ENCODE data around the gene TREML1. TPM values are rescaled to one million over a fixed set of nuclear protein-coding genes. Genes with fewer than 3 reads are reported as not detected.

Gene TREML1
- total RNA-seq, 1 experiment from 2014 or later, result not detected

DNA sequence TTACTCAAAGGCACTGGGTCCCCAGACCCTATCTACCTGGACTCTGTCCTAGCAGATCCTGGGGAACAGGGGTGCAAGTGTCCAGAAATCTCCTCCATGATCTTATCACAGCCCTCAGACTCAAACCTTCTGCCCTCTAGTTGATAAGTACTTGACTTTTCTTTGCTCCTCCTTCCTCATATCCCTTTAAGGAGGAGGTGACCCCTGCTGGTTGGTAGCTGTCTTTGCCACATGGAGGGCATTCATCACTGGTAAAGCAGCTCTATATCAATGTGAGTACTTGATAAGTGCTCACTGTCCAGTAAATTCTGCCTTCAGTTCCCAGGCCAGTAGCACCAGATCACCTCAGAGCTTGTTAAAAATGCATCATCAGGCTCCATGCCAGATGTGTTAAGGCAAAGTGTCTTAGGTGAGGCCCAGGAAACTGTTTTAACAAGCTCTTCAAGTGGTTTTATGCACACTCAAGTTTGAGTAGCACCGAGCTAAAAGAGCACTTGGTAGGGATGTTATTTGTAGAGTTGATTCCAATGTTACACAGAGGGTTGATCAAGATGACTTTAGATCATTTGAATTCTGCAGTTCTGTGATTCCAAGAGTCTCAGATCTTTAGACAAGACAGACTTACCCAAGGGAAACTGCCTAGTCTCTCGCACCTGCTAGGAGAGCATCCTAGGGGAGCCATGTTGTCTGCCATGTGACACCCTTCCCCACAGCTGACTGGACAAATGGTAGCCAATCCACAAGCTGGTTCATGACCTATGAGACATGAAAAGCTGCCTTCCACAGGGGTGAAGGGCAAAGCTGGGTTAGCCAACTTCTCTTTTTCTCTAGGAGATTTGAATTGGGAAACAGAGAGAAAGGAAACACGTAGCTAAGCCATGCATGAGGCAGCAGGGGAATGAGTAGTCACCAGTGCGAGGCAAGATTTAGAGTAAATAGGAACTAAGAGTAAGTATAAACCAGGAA is 28.2 kb upstream of the TREML1 start:
- ChIA-PET POLR2A (ENCODE audit: low non-redundant PET) (no interaction called here), CTCF (interaction anchor here (0.6 to 1.5 kb wide), 6 partner anchors 9 to 524 kb away, joined by 3 to 8 read pairs (median 6); no protein-coding TSS in a partner anchor)
- intact Hi-C loops (cut with micrococcal nuclease; ENCODE audit: unreplicated experiment), result no loop called here
- H3K27me3 ChIP-seq (replicated peaks; ENCODE audit: insufficient read depth, low read depth, low read length, poor library complexity), result no peaks in the 10 kb centered on the region
- no peak overlapping the region for H3K4me3 ChIP-seq (ENCODE audit: low read depth, low read length, poor library complexity, severe bottlenecking)
- H3K27ac ChIP-seq (ENCODE audit: low read depth, low read length, poor library complexity, severe bottlenecking), result no peak overlapping the region
- H3K4me1 ChIP-seq (ENCODE audit: insufficient read depth, low read length, poor library complexity, severe bottlenecking), result no peaks in the 10 kb centered on the region
- TF ChIP-seq, protein P1, sequence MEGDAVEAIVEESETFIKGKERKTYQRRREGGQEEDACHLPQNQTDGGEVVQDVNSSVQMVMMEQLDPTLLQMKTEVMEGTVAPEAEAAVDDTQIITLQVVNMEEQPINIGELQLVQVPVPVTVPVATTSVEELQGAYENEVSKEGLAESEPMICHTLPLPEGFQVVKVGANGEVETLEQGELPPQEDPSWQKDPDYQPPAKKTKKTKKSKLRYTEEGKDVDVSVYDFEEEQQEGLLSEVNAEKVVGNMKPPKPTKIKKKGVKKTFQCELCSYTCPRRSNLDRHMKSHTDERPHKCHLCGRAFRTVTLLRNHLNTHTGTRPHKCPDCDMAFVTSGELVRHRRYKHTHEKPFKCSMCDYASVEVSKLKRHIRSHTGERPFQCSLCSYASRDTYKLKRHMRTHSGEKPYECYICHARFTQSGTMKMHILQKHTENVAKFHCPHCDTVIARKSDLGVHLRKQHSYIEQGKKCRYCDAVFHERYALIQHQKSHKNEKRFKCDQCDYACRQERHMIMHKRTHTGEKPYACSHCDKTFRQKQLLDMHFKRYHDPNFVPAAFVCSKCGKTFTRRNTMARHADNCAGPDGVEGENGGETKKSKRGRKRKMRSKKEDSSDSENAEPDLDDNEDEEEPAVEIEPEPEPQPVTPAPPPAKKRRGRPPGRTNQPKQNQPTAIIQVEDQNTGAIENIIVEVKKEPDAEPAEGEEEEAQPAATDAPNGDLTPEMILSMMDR (conservative IDR thresholded peaks at IDR 0.05; ENCODE audit: low read depth, low read length), result peak; percentile 74
- TF ChIP-seq EZH2 (IDR thresholded peaks at IDR 0.05; ENCODE audit: borderline replicate concordance, low read depth, low read length, poor library complexity, severe bottlenecking), result no peak
- no peaks in the 10 kb centered on the region for H3K9me3 ChIP-seq (ENCODE audit: low read depth, low read length, poor library complexity, severe bottlenecking)
- BruUV-seq (replicated peaks), result no TSS peak
- no peaks in the 10 kb centered on the region for H3K36me3 ChIP-seq (ENCODE audit: insufficient read depth, low read length, poor library complexity, severe bottlenecking)
- peak; percentile 71 for DNase-seq (ENCODE audit: low spot score)

DNA sequence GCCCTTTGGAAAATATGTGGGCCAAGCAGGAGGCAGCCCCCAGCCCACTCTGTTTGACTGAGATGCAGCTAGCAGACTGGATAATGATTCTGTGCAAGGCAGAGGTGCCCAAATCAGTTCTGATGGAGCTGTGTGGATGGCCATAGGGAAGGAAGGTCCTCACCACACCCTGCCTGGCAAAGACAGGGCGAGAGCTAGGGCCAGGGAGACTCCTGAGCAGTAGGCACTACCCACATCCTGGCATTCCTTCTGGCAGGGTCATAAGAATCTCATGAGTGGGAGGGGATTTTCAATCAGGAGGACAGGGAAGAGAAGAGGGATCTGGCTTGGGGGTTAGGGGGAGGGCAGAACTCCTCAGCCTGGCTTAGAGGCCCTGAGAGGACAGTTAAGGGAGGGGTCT is 27.4 kb upstream of the TREML1 start:
- intact Hi-C loops (cut with micrococcal nuclease; ENCODE audit: unreplicated experiment), result no loop called here
- H3K27ac ChIP-seq (ENCODE audit: low read depth, low read length, poor library complexity, severe bottlenecking), result no peak overlapping the region
- H3K9me3 ChIP-seq (ENCODE audit: low read depth, low read length, poor library complexity, severe bottlenecking), result no peaks in the 10 kb centered on the region
- H3K36me3 ChIP-seq (ENCODE audit: insufficient read depth, low read length, poor library complexity, severe bottlenecking), result no peaks in the 10 kb centered on the region
- no peak overlapping the region for H3K4me3 ChIP-seq (ENCODE audit: low read depth, low read length, poor library complexity, severe bottlenecking)
- TF ChIP-seq EZH2 (IDR thresholded peaks at IDR 0.05; ENCODE audit: borderline replicate concordance, low read depth, low read length, poor library complexity, severe bottlenecking), result no peak
- TF ChIP-seq, protein P1 (conservative IDR thresholded peaks at IDR 0.05; ENCODE audit: low read depth, low read length), result no peak
- no peaks in the 10 kb centered on the region for H3K4me1 ChIP-seq (ENCODE audit: insufficient read depth, low read length, poor library complexity, severe bottlenecking)
- POLR2A ChIA-PET (ENCODE audit: low non-redundant PET), result no interaction called here
- DNase-seq (ENCODE audit: low spot score), result no peak
- BruUV-seq (replicated peaks), result no TSS peak
- no peaks in the 10 kb centered on the region for H3K27me3 ChIP-seq (replicated peaks; ENCODE audit: insufficient read depth, low read depth, low read length, poor library complexity)
- CTCF ChIA-PET, result interaction anchor here (0.6 to 1.5 kb wide), 5 partner anchors 10 to 239 kb away, joined by 3 to 8 read pairs (median 6); no protein-coding TSS in a partner anchor

DNA sequence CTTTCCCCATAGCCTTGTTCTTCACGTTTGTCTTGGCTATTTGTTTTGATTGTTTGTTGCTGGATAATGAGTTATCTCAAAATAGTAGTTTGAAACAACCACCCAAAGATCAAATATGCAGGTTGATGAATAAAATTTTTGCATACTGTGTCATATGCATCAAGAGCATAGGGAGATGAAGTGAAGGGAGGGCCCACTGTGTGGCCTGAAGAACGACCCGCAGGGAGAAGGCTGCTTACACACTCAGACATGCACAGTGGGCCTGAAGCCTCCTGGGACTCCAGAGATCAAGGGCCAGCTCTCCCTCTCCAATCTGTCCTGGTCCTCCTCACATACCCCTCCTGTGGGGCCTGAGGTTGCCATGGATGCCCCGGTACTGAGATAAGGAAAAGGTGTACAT is 25.0 kb upstream of the TREML1 start:
- no TSS peak for BruUV-seq (replicated peaks)
- ChIA-PET CTCF (no interaction called here), POLR2A (ENCODE audit: low non-redundant PET) (interaction anchor here (0.5 kb wide), 1 partner anchor 555 kb away, joined by 3 read pairs; no protein-coding TSS in a partner anchor)
- Histone ChIP-seq H3K27me3 (replicated peaks; ENCODE audit: insufficient read depth, low read depth, low read length, poor library complexity) (no peaks in the 10 kb centered on the region), H3K4me3 (ENCODE audit: low read depth, low read length, poor library complexity, severe bottlenecking) (no peak overlapping the region), H3K9me3 (ENCODE audit: low read depth, low read length, poor library complexity, severe bottlenecking) (no peaks in the 10 kb centered on the region), H3K27ac (ENCODE audit: low read depth, low read length, poor library complexity, severe bottlenecking) (no peak overlapping the region), H3K36me3 (ENCODE audit: insufficient read depth, low read length, poor library complexity, severe bottlenecking) (no peaks in the 10 kb centered on the region), H3K4me1 (ENCODE audit: insufficient read depth, low read length, poor library complexity, severe bottlenecking) (no peaks in the 10 kb centered on the region)
- TF ChIP-seq EZH2 (IDR thresholded peaks at IDR 0.05; ENCODE audit: borderline replicate concordance, low read depth, low read length, poor library complexity, severe bottlenecking), result no peak
- TF ChIP-seq, protein P1 (conservative IDR thresholded peaks at IDR 0.05; ENCODE audit: low read depth, low read length), result no peak
- intact Hi-C loops (cut with micrococcal nuclease; ENCODE audit: unreplicated experiment), result no loop called here
- DNase-seq (ENCODE audit: low spot score), result no peak

All from A673 (cell line).